Esophagus (tissue), 2 donors: Measurements from ENCODE around the gene SH3PXD2A. TPM values are rescaled to one million over a fixed set of nuclear protein-coding genes. Genes with fewer than 3 reads are reported as not detected.

Source experiments
- H3K27ac ChIP-seq, 2 donors: one replicate each; pipeline ENCODE4 v1.5.1; 2013; ENCODE audit warnings: low read depth in 2 of 2, mild to moderate bottlenecking in 2 of 2, inconsistent platforms in 1 of 2, low read length in 1 of 2, moderate library complexity in 1 of 2
- H3K27me3 ChIP-seq, 2 donors: one replicate each; pipeline ENCODE4 v1.6.1; 2013; ENCODE audit warnings: low read length in 2 of 2, control low read depth in 1 of 2, mild to moderate bottlenecking in 1 of 2; ENCODE audit not compliant: insufficient read depth in 2 of 2, control insufficient read depth in 1 of 2
- H3K36me3 ChIP-seq, 2 donors: one replicate each; pipeline ENCODE4 v1.6.1; 2013; ENCODE audit warnings: low read length in 1 of 2; ENCODE audit not compliant: control insufficient read depth in 2 of 2, insufficient read depth in 2 of 2
- H3K4me1 ChIP-seq, 2 donors: one replicate each; pipeline ENCODE4 v1.6.1; 2013; ENCODE audit warnings: low read length in 1 of 2; ENCODE audit not compliant: control insufficient read depth in 2 of 2, insufficient read depth in 2 of 2
- H3K4me3 ChIP-seq, 2 donors: one replicate each; pipeline ENCODE4 v1.5.1; 2013; ENCODE audit warnings: low read length in 2 of 2, mild to moderate bottlenecking in 2 of 2, low read depth in 1 of 2, moderate library complexity in 1 of 2
- H3K9me3 ChIP-seq, 2 donors: one replicate each; pipeline ENCODE4 v1.6.1; 2013; ENCODE audit warnings: mild to moderate bottlenecking in 2 of 2, low read depth in 1 of 2, low read length in 1 of 2, moderate library complexity in 1 of 2; ENCODE audit not compliant: control insufficient read depth in 2 of 2, insufficient read depth in 1 of 2
- WGBS, 2 donors: extraction: QIAGEN DNeasy Blood & Tissue Kit; methylation state at CpG; one replicate each; pipeline ENCODE4 v1.1.7; 2013; 5-methylcytosine and 5-hydroxymethylcytosine counted together
- polyA plus RNA-seq, 2 donors: library from polyadenylated mRNA; stranded (reverse); fragments of 200-250 nt; gene quantifications; one replicate each; pipeline ENCODE4 v1.2.3, GENCODE V29; 2013
- donor health status: healthy with polysubstance abuse.
- donor health status: Bipolar disorder and iron deficiency.

The SH3PXD2A gene
- polyA plus RNA-seq, 2 donors, result 14.9 to 34.2 TPM

DNA sequence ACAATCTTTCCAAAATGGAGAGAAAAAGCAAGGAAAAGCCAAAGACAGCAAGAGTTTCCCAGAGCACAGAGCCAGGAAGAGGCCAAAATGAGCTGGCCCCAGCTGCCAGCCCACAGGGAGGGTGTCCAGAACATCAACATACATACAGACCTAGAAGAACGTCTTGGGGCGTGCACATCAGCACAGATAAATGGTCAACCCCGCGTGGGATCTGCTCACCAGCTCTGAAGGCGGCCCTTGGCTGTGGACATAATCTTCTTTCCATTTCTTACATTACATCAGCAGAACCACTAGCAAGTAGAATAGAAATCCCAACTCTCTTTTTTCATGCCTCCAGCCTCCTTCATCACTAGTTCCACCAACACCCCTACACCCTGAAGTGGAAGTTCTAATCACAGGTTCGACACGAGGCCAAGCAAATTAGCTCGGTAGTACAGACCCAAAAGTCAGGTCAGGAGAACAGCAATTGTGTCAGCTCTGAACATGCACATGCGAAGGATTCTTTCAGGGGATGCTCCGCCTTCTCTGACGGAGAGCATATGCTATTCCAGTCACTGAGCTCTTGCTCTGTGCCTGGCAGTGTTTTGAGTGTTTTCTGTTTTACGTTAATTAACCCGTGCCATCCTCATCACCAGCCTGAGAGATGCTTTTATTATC is 16.4 kb downstream of the SH3PXD2A start:
- Histone ChIP-seq H3K36me3 (peaks cover 0 to 2% of the 10 kb centered on the region in 2 donors), H3K9me3 (no peaks in the 10 kb centered on the region), H3K4me3 (no peak overlapping the region), H3K27me3 (no peaks in the 10 kb centered on the region), H3K4me1 (peaks cover 9 to 32% of the 10 kb centered on the region in 2 donors), H3K27ac (no peak overlapping the region)
- 61 to 78% methylated on average over 13 of the region's 13 CpGs for WGBS, 2 donors

- Histone ChIP-seq H3K27me3 (no peaks in the 10 kb centered on the region), H3K9me3 (no peaks in the 10 kb centered on the region), H3K4me1 (peaks cover 7 to 26% of the 10 kb centered on the region in 2 donors), H3K27ac (no peak overlapping the region), H3K36me3 (peaks cover 0 to 2% of the 10 kb centered on the region in 2 donors), H3K4me3 (no peak overlapping the region)
- 65 to 72% methylated on average over 4 of the region's 4 CpGs for WGBS, 2 donors
These were observed 17.3 kb downstream of the SH3PXD2A start for GRCh38 chr10:103838070-103838395.

- H3K4me1 ChIP-seq, result peaks cover 7 to 26% of the 10 kb centered on the region in 2 donors
- peaks cover 0 to 2% of the 10 kb centered on the region in 2 donors for H3K36me3 ChIP-seq
- 60% methylated on average over 10 of the region's 10 CpGs for WGBS, 2 donors
- H3K27ac ChIP-seq, result no peak overlapping the region
- no peaks in the 10 kb centered on the region for H3K27me3 ChIP-seq
- no peaks in the 10 kb centered on the region for H3K9me3 ChIP-seq
- no peak overlapping the region for H3K4me3 ChIP-seq
These were observed 17.9 kb downstream of the SH3PXD2A start for GRCh38 chr10:103837370-103838069.

GRCh38 chr10:103836861-103837260 is 18.5 kb downstream of the SH3PXD2A start:
- no peak overlapping the region for H3K4me3 ChIP-seq
- no peaks in the 10 kb centered on the region for H3K27me3 ChIP-seq
- no peaks in the 10 kb centered on the region for H3K9me3 ChIP-seq
- H3K27ac ChIP-seq, result no peak overlapping the region
- H3K4me1 ChIP-seq, result peaks cover 7 to 26% of the 10 kb centered on the region in 2 donors
- H3K36me3 ChIP-seq, result peaks cover 0 to 2% of the 10 kb centered on the region in 2 donors
- WGBS, 2 donors, result 54 to 57% methylated on average over 9 of the region's 9 CpGs

- Histone ChIP-seq H3K4me3 (no peak overlapping the region), H3K27me3 (no peaks in the 10 kb centered on the region), H3K27ac (no peak overlapping the region), H3K36me3 (peaks cover 0 to 2% of the 10 kb centered on the region in 2 donors), H3K4me1 (peaks cover 7 to 26% of the 10 kb centered on the region in 2 donors), H3K9me3 (no peaks in the 10 kb centered on the region)
- 48 to 63% methylated on average over 1 of the region's 1 CpG for WGBS, 2 donors
These were observed 19.1 kb downstream of the SH3PXD2A start for GRCh38 chr10:103836273-103836672.

- Histone ChIP-seq H3K4me3 (no peak overlapping the region), H3K36me3 (peaks cover 0 to 2% of the 10 kb centered on the region in 2 donors), H3K9me3 (no peaks in the 10 kb centered on the region), H3K27me3 (no peaks in the 10 kb centered on the region), H3K4me1 (peaks cover 7 to 26% of the 10 kb centered on the region in 2 donors), H3K27ac (peak overlapping the region in 1 of 2 donors; percentile 27)
- WGBS, 2 donors, result 46 to 49% methylated on average over 20 of the region's 20 CpGs
These were observed 20.0 kb downstream of the SH3PXD2A start for GRCh38 chr10:103835096-103836050.

DNA sequence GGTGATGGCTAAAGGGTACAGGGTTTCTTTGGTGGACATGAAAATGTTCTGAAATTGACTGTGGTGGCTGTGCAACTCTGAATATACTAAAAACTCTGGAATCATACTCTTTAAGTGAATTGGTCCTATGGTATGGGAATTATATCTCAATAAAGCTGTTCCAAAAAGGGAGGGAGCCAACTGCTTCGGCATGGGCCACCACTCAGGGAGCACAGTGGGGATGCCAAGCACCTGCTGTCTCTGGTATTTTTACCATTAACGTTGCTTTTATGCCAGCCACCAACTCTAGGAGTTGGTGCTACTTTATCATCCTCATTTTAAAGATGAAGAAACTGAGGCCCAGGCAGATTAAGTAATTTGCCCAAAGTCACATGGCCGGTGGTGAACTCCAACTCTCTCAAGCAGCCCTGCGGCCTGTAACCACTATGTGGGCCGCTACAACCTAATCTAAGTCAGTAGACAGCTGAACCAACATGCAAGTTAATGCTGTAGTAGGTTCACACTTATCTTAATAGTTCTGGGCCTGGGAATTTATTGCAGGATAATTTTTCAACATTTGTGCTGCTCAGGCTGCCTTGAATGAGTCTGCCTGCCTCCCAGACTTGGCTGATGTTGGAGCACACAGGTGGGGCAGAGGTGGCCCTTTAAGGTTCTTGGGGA is 20.8 kb downstream of the SH3PXD2A start:
- 55 to 60% methylated on average over 5 of the region's 5 CpGs for WGBS, 2 donors
- Histone ChIP-seq H3K4me3 (no peak overlapping the region), H3K27ac (peak overlapping the region in 1 of 2 donors; percentile 27), H3K9me3 (no peaks in the 10 kb centered on the region), H3K27me3 (no peaks in the 10 kb centered on the region), H3K36me3 (peaks cover 0 to 2% of the 10 kb centered on the region in 2 donors), H3K4me1 (peaks cover 4 to 19% of the 10 kb centered on the region in 2 donors)

GRCh38 chr10:103833731-103834365 is 21.5 kb downstream of the SH3PXD2A start:
- 60 to 62% methylated on average over 5 of the region's 5 CpGs for WGBS, 2 donors
- Histone ChIP-seq H3K4me1 (peaks cover 4 to 18% of the 10 kb centered on the region in 2 donors), H3K36me3 (peaks cover 0 to 2% of the 10 kb centered on the region in 2 donors), H3K9me3 (no peaks in the 10 kb centered on the region), H3K27me3 (no peaks in the 10 kb centered on the region), H3K4me3 (no peak overlapping the region), H3K27ac (peak overlapping the region in 1 of 2 donors; percentile 45)
